Osteocyte (in vitro differentiated cells): ENCODE results near the gene MALRD1. TPM values are rescaled to one million over a fixed set of nuclear protein-coding genes. Genes with fewer than 3 reads are reported as not detected.

Source experiments
- DNase-seq: peaks from one replicate; pipeline ENCODE4 v3.0.0; 2021; ENCODE audit warnings: mixed read lengths; ENCODE audit not compliant: unreplicated experiment; ENCODE audit errors: extremely low spot score
- H3K27ac Mint-ChIP-seq: one replicate; pipeline ENCODE4 v1.8.0; 2021; ENCODE audit warnings: mild to moderate bottlenecking, mixed read lengths; ENCODE audit not compliant: unreplicated experiment
- H3K27me3 Mint-ChIP-seq: one replicate; pipeline ENCODE4 v1.8.0; 2021; ENCODE audit warnings: mixed read lengths; ENCODE audit not compliant: unreplicated experiment
- H3K36me3 Mint-ChIP-seq: one replicate; pipeline ENCODE4 v1.8.0; 2021; ENCODE audit warnings: mixed read lengths; ENCODE audit not compliant: unreplicated experiment
- H3K4me1 Mint-ChIP-seq: one replicate; pipeline ENCODE4 v1.8.0; 2021; ENCODE audit warnings: mixed read lengths; ENCODE audit not compliant: unreplicated experiment
- H3K4me3 Mint-ChIP-seq: one replicate; pipeline ENCODE4 v1.8.0; 2021; ENCODE audit warnings: mild to moderate bottlenecking, moderate library complexity, mixed read lengths; ENCODE audit not compliant: unreplicated experiment
- H3K9me3 Mint-ChIP-seq: one replicate; pipeline ENCODE4 v1.8.0; 2021; ENCODE audit warnings: mixed read lengths; ENCODE audit not compliant: unreplicated experiment
- total RNA-seq: library from RNA; stranded (reverse); gene quantifications from 2 replicates; pipeline ENCODE4 v1.2.1, GENCODE V29; 2021
- TF ChIP-seq, protein P1 (sequence below): fragments of 200-600 bp; sonication (generic); IDR thresholded peaks from 2 replicates; pipeline ENCODE4 v1.5.0; 2021; ENCODE audit warnings: antibody characterized with exemption, mild to moderate bottlenecking, moderate library complexity

MALRD1 gene
- total RNA-seq, 1 donor from 2014 or later, result 0.56 TPM

DNA sequence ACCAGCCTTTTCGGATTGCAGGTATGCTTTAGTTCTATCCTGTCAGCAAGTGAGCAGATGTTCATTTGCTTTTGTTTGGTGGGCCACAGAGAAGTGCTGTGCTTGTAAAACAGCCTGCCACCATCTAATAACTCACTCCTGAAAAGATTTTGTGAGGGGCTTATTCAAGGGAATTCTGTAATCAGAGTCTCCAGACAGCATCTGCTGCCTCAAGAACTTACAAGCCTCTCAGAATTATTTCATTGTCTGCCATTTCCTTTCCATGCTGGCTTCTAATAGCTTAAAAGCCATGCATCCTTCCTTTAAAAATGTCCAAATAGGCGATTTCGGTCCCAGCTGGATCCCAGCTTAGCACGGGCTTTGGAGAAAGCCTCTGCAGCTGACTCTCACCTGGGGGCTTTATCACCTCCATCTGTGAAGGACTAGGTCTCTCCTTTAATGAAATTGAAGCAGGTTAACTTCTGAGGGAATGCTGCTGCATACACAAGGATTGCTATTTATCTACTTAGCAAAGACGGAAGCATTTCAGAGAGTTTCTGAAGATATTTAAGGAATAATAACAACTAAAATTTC is 48.0 kb downstream of the MALRD1 start:
- peaks cover 12% of the 10 kb centered on the region for H3K9me3 Mint-ChIP-seq
- H3K36me3 Mint-ChIP-seq, result no peaks in the 10 kb centered on the region
- H3K4me1 Mint-ChIP-seq, result no peaks in the 10 kb centered on the region
- no peaks in the 10 kb centered on the region for H3K27me3 Mint-ChIP-seq
- no peak for DNase-seq
- H3K4me3 Mint-ChIP-seq, result no peak overlapping the region
- no peak overlapping the region for H3K27ac Mint-ChIP-seq
- TF ChIP-seq, protein P1, sequence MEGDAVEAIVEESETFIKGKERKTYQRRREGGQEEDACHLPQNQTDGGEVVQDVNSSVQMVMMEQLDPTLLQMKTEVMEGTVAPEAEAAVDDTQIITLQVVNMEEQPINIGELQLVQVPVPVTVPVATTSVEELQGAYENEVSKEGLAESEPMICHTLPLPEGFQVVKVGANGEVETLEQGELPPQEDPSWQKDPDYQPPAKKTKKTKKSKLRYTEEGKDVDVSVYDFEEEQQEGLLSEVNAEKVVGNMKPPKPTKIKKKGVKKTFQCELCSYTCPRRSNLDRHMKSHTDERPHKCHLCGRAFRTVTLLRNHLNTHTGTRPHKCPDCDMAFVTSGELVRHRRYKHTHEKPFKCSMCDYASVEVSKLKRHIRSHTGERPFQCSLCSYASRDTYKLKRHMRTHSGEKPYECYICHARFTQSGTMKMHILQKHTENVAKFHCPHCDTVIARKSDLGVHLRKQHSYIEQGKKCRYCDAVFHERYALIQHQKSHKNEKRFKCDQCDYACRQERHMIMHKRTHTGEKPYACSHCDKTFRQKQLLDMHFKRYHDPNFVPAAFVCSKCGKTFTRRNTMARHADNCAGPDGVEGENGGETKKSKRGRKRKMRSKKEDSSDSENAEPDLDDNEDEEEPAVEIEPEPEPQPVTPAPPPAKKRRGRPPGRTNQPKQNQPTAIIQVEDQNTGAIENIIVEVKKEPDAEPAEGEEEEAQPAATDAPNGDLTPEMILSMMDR, result no peak

DNA sequence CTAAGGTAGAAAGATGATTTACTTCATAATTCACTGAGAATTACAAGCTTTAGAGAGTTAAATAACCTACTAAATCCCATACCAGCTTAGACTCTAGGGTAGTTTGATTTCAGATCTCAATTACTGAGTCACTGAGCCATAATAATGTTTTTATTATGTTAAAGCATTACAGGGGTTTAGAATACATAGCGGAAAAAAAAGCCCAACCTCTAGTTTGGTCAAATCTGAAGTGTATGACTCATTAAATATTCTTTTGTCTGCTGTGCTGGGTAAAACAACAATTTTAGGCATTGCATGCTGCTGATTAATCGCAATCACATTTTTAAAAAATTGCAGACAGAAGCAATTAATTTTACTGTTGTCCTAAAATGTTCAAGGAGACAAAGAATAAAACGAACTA is 48.5 kb downstream of the MALRD1 start:
- peaks cover 12% of the 10 kb centered on the region for H3K9me3 Mint-ChIP-seq
- H3K27me3 Mint-ChIP-seq, result no peaks in the 10 kb centered on the region
- no peak overlapping the region for H3K27ac Mint-ChIP-seq
- no peak overlapping the region for H3K4me3 Mint-ChIP-seq
- TF ChIP-seq, protein P1, result no peak
- no peaks in the 10 kb centered on the region for H3K36me3 Mint-ChIP-seq
- no peaks in the 10 kb centered on the region for H3K4me1 Mint-ChIP-seq
- DNase-seq, result no peak

DNA sequence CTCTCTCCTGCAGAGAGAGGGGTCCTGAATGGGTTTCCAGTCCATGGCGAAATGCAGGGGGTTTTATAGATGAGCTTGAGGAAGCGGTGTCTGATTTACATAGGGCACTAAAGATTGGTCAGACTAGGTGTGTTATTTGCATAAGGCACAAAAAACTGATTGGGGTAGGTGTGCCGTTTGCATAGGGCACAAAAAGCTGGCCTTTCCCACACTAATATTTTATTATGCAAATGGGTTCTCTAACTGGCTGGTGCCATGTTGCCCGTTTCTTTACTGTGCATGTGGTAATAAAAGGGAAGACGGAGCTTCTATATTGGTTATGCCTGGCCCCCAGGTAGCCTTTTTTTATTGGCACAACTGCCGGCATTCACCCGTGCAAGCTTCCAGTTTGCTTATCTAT is 50.2 kb downstream of the MALRD1 start:
- Mint-ChIP-seq H3K9me3 (peaks cover 14% of the 10 kb centered on the region), H3K36me3 (no peaks in the 10 kb centered on the region), H3K27me3 (no peaks in the 10 kb centered on the region), H3K4me3 (no peak overlapping the region), H3K27ac (no peak overlapping the region), H3K4me1 (no peaks in the 10 kb centered on the region)
- TF ChIP-seq, protein P1, result no peak
- DNase-seq, result no peak

DNA sequence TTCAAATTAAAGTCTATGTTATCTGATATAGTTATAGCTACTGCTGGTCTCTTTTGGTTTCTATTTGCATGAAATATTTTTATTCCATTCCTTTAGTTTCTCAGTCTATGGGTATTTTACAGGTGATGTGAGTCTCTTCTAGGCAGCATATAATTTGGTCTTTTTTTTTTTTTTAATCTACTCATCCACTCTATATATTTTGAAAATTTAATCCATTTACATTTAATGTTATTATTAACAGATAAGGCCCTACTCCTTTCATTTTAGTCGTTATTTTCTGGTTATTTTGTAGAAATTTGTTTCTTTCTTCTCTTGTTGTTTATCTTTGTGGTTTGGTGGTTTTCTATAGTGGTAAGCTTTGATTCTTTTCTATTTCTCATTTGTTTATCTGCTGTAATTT is 58.8 kb downstream of the MALRD1 start:
- TF ChIP-seq, protein P1, result no peak
- no peaks in the 10 kb centered on the region for H3K4me1 Mint-ChIP-seq
- DNase-seq, result no peak
- no peak overlapping the region for H3K4me3 Mint-ChIP-seq
- no peak overlapping the region for H3K27ac Mint-ChIP-seq
- H3K9me3 Mint-ChIP-seq, result peaks cover 37% of the 10 kb centered on the region
- no peaks in the 10 kb centered on the region for H3K27me3 Mint-ChIP-seq
- no peaks in the 10 kb centered on the region for H3K36me3 Mint-ChIP-seq

DNA sequence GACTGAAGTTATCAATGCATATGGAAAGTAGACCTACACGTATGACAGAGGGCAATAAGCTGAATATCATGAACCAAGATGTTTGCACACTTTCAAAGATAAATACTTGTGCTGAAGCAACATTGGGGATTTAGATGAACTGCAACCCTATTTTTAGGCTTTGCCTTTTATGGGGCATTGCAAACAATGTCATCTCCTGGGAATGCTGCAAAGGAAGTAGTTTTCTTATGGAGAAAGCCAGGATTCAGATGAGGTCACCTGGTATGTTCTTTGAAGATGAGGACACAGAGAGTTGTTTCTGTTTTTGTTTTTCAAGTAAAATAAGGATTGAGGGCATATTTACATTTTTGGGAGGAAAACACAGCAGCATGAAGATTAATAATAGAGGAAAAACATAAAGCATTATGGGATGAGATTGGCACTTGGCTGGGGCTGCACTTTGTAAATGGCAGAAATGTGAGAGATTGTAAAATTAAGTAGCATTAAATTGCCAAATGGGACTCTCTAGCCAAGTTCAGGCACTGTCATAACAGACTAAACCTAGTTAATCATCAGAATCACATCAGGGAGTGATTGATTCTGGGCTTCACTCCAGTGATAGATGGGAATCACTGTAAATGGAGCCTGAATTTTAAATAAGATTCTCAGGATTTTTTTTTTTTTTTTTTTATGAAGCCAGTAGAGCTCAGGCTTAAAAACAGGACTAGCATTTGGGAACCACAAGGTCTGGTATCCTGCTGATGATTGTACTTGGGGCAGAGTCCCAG is 63.1 kb downstream of the MALRD1 start:
- no peak overlapping the region for H3K27ac Mint-ChIP-seq
- no peak for DNase-seq
- H3K4me3 Mint-ChIP-seq, result no peak overlapping the region
- no peaks in the 10 kb centered on the region for H3K4me1 Mint-ChIP-seq
- peaks cover 35% of the 10 kb centered on the region for H3K9me3 Mint-ChIP-seq
- TF ChIP-seq, protein P1, result no peak
- H3K36me3 Mint-ChIP-seq, result no peaks in the 10 kb centered on the region
- no peaks in the 10 kb centered on the region for H3K27me3 Mint-ChIP-seq
